IPS-NIHi7 (cell line): ENCODE data around the gene SORCS3.
A peak's percentile ranks its signal among the peaks of the same experiment; 100 is the strongest.

ENCODE experiments used
- DNase-seq: peaks from one replicate; pipeline ENCODE4 v3.0.0; 2012; ENCODE audit warnings: mixed read lengths; ENCODE audit errors: extremely low spot score

The SORCS3 gene

GRCh38 chr10:104646146-104646545 is 5.1 kb downstream of the SORCS3 start:
- DNase-seq = no peak

- no peak for DNase-seq
These were observed 7.3 kb downstream of the SORCS3 start for GRCh38 chr10:104648421-104648820.

GRCh38 chr10:104650072-104650471 is 9.0 kb downstream of the SORCS3 start:
- no peak for DNase-seq

GRCh38 chr10:104650635-104651331 is 9.7 kb downstream of the SORCS3 start:
- no peak for DNase-seq

GRCh38 chr10:104657036-104657435 is 15.9 kb downstream of the SORCS3 start:
- DNase-seq = no peak

GRCh38 chr10:104657457-104657856 is 16.4 kb downstream of the SORCS3 start:
- no peak for DNase-seq

GRCh38 chr10:104658067-104658466 is 17.0 kb downstream of the SORCS3 start:
- no peak for DNase-seq

- DNase-seq = no peak
These were observed 18.7 kb downstream of the SORCS3 start for GRCh38 chr10:104659809-104660208.

GRCh38 chr10:104663076-104663475 is 22.0 kb downstream of the SORCS3 start:
- DNase-seq = no peak

- DNase-seq = no peak
These were observed 22.5 kb downstream of the SORCS3 start for GRCh38 chr10:104663563-104663962.

GRCh38 chr10:104664205-104664604 is 23.1 kb downstream of the SORCS3 start:
- DNase-seq = no peak

- no peak for DNase-seq
These were observed 24.1 kb downstream of the SORCS3 start for GRCh38 chr10:104665174-104665573.

- DNase-seq = no peak
These were observed 25.0 kb downstream of the SORCS3 start for GRCh38 chr10:104666106-104666505.

GRCh38 chr10:104676874-104677273 is 35.8 kb downstream of the SORCS3 start:
- DNase-seq = no peak

GRCh38 chr10:104678658-104679057 is 37.6 kb downstream of the SORCS3 start:
- DNase-seq = no peak

- DNase-seq = peak; percentile 87
These were observed 39.6 kb downstream of the SORCS3 start for GRCh38 chr10:104680467-104681401.

GRCh38 chr10:104681485-104681884 is 40.4 kb downstream of the SORCS3 start:
- no peak for DNase-seq

- no peak for DNase-seq
These were observed 42.5 kb downstream of the SORCS3 start for GRCh38 chr10:104683567-104683966.

GRCh38 chr10:104686829-104687228 is 45.7 kb downstream of the SORCS3 start:
- no peak for DNase-seq

GRCh38 chr10:104688251-104689042 is 47.4 kb downstream of the SORCS3 start:
- DNase-seq = no peak

- DNase-seq = no peak
These were observed 48.0 kb downstream of the SORCS3 start for GRCh38 chr10:104689105-104689504.

GRCh38 chr10:104689547-104689946 is 48.5 kb downstream of the SORCS3 start:
- no peak for DNase-seq
